Retinal pigment epithelial cell (primary cell): ENCODE results near the gene MAP2K2.

ENCODE experiments used
- DNase-seq: peaks from one replicate; pipeline ENCODE4 v3.0.0-alpha.2; 2010; ENCODE audit warnings: low read depth
- H3K4me3 ChIP-seq: 2 replicates; pipeline ENCODE4 v1.5.1; 2011; ENCODE audit warnings: mild to moderate bottlenecking, low read length, control low read depth, moderate library complexity
- CTCF ChIP-seq: conservative IDR thresholded peaks from 2 replicates; pipeline ENCODE4 v1.5.1; 2011; ENCODE audit warnings: low read depth, low read length, control low read depth, inconsistent platforms

Gene MAP2K2

DNA sequence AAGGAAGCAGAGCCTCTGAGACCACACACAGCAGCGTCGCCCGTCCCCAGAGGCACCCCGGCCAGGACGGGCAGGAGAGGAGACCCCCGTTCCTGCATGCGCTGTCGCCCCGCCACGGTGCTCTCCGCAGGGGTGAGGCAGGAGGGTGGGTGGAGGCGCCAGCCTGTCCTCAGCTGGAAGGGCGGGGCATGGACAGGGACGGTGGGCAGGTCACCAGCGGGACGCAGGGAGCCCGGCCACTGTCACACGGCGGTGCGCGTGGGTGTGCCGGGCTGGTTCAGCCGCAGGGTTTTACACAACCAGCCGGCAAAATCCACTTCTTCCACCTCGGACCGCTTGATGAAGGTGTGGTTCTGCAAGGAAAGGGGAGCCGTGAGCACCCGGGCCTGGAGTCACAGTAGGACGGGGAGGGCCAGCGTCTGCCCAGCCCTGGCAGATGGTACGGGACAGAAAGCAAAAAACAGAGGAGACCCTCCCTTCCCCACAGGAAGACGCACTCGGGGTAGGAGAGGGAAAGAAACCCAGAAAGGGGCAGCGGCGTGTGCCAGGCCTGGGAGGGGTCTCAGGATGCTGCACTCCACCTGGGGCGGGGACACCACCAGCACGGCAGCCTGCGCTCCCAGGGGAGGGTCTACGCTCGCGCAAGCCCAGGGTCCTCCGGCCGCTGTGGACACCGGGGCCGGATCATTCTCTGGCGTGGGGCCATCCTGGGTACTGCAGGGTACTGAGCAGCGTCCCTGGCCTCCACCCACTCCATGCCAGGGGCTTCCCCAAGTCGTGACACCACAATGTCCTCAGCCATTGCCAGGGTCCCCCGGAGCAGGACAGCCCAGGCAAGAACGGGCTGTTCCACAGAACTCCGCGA, 33.3 kb downstream of the MAP2K2 start:
- DNase-seq, result no peak
- H3K4me3 ChIP-seq, result no peak overlapping the region
- TF ChIP-seq CTCF, result no peak

DNA sequence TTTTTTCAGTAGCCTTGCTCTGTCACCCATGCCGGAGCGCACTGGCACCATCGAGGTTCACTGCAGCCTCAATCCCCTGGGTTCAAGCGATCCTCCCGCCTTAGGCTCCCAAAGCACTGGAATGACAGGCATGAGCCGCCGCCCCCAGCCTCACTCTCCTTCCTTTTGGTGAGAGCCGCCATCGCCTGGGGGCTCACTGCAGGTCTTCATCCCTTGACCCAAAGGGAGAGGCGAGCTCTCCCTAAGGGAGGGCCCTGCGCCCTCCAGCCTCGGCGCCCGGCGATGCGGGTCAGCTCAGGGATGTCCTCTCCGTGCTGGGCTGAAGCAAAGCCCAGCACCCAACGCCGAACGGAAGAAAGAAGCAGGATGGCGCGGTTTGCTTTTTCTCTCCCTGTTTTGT, 34.0 kb downstream of the MAP2K2 start:
- no peak for DNase-seq
- H3K4me3 ChIP-seq, result no peak overlapping the region
- no peak for TF ChIP-seq CTCF

DNA sequence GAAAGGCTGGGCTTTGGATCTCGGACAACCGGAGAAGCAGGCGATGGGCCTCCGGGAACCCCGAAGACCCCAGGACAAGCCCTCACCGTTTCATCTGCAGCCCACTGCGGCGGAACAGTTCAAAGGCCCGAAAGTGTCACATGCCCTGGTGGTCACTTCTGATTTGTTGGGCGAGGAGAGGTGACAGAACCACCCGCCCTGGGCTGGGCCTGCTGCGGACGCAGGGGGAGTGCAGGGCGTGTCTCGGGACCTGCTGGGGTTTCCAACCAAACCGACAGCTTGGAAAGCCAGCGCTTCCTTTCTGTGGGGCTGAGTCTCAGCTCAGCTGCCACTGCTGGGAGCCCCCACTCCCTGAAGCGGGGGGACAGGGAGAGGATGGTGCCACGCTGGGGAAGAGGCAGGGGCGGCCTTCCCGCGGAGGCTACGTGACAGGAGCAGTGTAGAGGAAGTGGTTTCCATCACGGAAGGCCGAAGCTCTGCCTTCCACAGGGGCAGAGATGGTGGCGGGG, 34.5 kb downstream of the MAP2K2 start:
- TF ChIP-seq CTCF, result no peak
- DNase-seq, result no peak

GRCh38 chr19:4088975-4089374, 34.9 kb downstream of the MAP2K2 start:
- TF ChIP-seq CTCF, result no peak
- no peak for DNase-seq

More for the DNA sequence above, 34.5 kb downstream of the MAP2K2 start:
- H3K4me3 ChIP-seq, result no peak overlapping the region

GRCh38 chr19:4087787-4088679, 35.9 kb downstream of the MAP2K2 start:
- TF ChIP-seq CTCF, result no peak
- no peak overlapping the region for H3K4me3 ChIP-seq

More at GRCh38 chr19:4088975-4089374, 34.9 kb downstream of the MAP2K2 start:
- H3K4me3 ChIP-seq, result no peak overlapping the region

DNA sequence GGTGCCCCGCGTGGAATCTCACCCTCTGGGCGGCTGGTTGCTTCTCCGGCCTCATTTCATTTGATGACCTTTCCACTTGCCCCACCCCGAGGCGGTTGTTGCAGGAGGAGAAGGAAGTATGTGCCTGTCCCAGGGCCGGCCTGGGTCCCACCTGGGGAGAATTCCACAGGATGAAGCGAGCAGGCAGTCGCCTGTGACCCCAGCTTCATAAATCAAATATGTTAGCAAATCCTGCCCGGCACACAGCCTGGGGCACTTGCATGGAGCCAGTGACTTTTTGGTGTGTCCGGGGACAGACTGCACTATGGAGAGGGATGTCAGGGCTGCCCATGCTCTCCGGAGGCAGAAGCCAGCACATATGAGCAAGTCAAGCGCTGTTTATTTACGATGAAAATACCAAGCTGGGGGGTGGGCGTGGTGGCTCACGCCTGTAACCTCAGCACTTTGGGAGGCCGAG, 37.5 kb downstream of the MAP2K2 start:
- no peak for DNase-seq
- no peak for TF ChIP-seq CTCF
- H3K4me3 ChIP-seq, result no peak overlapping the region

More at GRCh38 chr19:4087787-4088679, 35.9 kb downstream of the MAP2K2 start:
- DNase-seq, result no peak
